Measurements from ENCODE around the gene FOXRED2. TPM values are rescaled to one million over a fixed set of nuclear protein-coding genes. Genes with fewer than 3 reads are reported as not detected.

The FOXRED2 gene
- total RNA-seq, 1 donor from 2014 or later = 23.1 TPM

- TF ChIP-seq CTCF (IDR thresholded peaks at IDR 0.05) = no peak
- Mint-ChIP-seq H3K4me1 (ENCODE audit: low read depth) (no peaks in the 10 kb centered on the region), H3K36me3 (ENCODE audit: low read depth) (peaks cover 61% of the 10 kb centered on the region), H3K27me3 (ENCODE audit: low read depth) (no peaks in the 10 kb centered on the region), H3K27ac (ENCODE audit: unreplicated experiment) (no peak overlapping the region), H3K9me3 (ENCODE audit: low read depth) (no peaks in the 10 kb centered on the region), H3K4me3 (ENCODE audit: unreplicated experiment) (no peak overlapping the region)
- no peak for DNase-seq (ENCODE audit: low spot score)
Observed at GRCh38 chr22:36514766-36515165, 7.9 kb upstream of the FOXRED2 start.

- peaks cover 53% of the 10 kb centered on the region for H3K36me3 Mint-ChIP-seq (ENCODE audit: low read depth)
Observed at GRCh38 chr22:36512991-36513390, 6.2 kb upstream of the FOXRED2 start.

GRCh38 chr22:36512333-36512732, 5.5 kb upstream of the FOXRED2 start:
- DNase-seq (ENCODE audit: low spot score) = no peak
- no peak for TF ChIP-seq CTCF (IDR thresholded peaks at IDR 0.05)
- Mint-ChIP-seq H3K9me3 (ENCODE audit: low read depth) (peaks cover 1% of the 10 kb centered on the region), H3K4me3 (ENCODE audit: unreplicated experiment) (no peak overlapping the region), H3K27ac (ENCODE audit: unreplicated experiment) (no peak overlapping the region), H3K4me1 (ENCODE audit: low read depth) (peaks cover 3% of the 10 kb centered on the region), H3K36me3 (ENCODE audit: low read depth) (peaks cover 51% of the 10 kb centered on the region), H3K27me3 (ENCODE audit: low read depth) (no peaks in the 10 kb centered on the region)

More at GRCh38 chr22:36512991-36513390, 6.2 kb upstream of the FOXRED2 start:
- no peak for TF ChIP-seq CTCF (IDR thresholded peaks at IDR 0.05)
- H3K4me1 Mint-ChIP-seq (ENCODE audit: low read depth) = no peaks in the 10 kb centered on the region
- no peaks in the 10 kb centered on the region for H3K27me3 Mint-ChIP-seq (ENCODE audit: low read depth)
- DNase-seq (ENCODE audit: low spot score) = no peak
- H3K4me3 Mint-ChIP-seq (ENCODE audit: unreplicated experiment) = no peak overlapping the region
- H3K9me3 Mint-ChIP-seq (ENCODE audit: low read depth) = no peaks in the 10 kb centered on the region
- no peak overlapping the region for H3K27ac Mint-ChIP-seq (ENCODE audit: unreplicated experiment)

- DNase-seq (ENCODE audit: low spot score) = no peak
- Mint-ChIP-seq H3K9me3 (ENCODE audit: low read depth) (peaks cover 2% of the 10 kb centered on the region), H3K27me3 (ENCODE audit: low read depth) (no peaks in the 10 kb centered on the region), H3K36me3 (ENCODE audit: low read depth) (peaks cover 41% of the 10 kb centered on the region), H3K27ac (ENCODE audit: unreplicated experiment) (peak overlapping the region; percentile 72), H3K4me3 (ENCODE audit: unreplicated experiment) (no peak overlapping the region), H3K4me1 (ENCODE audit: low read depth) (peaks cover 8% of the 10 kb centered on the region)
- TF ChIP-seq CTCF (IDR thresholded peaks at IDR 0.05) = peak; percentile 80
Observed at GRCh38 chr22:36510966-36511881, 4.4 kb upstream of the FOXRED2 start.

GRCh38 chr22:36510384-36510783, 3.5 kb upstream of the FOXRED2 start:
- no peak overlapping the region for H3K4me3 Mint-ChIP-seq (ENCODE audit: unreplicated experiment)
- no peaks in the 10 kb centered on the region for H3K27me3 Mint-ChIP-seq (ENCODE audit: low read depth)
- peaks cover 2% of the 10 kb centered on the region for H3K9me3 Mint-ChIP-seq (ENCODE audit: low read depth)
- no peak overlapping the region for H3K27ac Mint-ChIP-seq (ENCODE audit: unreplicated experiment)
- DNase-seq (ENCODE audit: low spot score) = no peak
- H3K36me3 Mint-ChIP-seq (ENCODE audit: low read depth) = peaks cover 34% of the 10 kb centered on the region
- H3K4me1 Mint-ChIP-seq (ENCODE audit: low read depth) = peaks cover 12% of the 10 kb centered on the region
- no peak for TF ChIP-seq CTCF (IDR thresholded peaks at IDR 0.05)

All from chondrocyte (in vitro differentiated cells).